ENCODE results near the gene USP10. TPM values are rescaled to one million over a fixed set of nuclear protein-coding genes. Genes with fewer than 3 reads are reported as not detected.
"Not testable (repeated sequence)": the region's sequence is repeated elsewhere in the genome, so short reads cannot be mapped to it uniquely, and the experiment has no call there.

The USP10 gene
- polyA plus RNA-seq, 12 donors = 58.0 to 89.7 (median 65.2) TPM; not detected in 1

GRCh38 chr16:84692451-84693214 is 7.2 kb upstream of the USP10 start:
- DNase-seq = no peak

GRCh38 chr16:84693869-84694268 is 5.9 kb upstream of the USP10 start:
- DNase-seq = not testable (repeated sequence)

DNA sequence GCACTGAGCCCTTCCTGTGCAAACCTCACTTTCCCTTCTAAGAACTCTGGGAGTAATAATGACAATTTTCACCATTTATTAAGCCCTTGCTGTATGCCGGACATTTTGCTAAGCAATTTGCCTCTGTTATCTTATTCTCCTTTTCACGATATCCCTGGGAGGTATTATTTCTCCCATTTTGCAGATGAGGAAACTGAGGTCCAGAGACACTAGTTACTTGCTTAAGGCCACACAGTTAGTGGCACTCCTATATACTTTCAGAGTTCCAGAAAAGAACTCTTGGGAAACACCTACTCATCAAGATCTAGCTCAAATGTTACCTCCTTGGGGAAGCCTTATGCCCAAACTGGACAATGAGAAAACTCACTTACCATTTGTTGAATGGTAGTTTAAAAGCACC is 4.8 kb upstream of the USP10 start:
- no peak for DNase-seq

DNA sequence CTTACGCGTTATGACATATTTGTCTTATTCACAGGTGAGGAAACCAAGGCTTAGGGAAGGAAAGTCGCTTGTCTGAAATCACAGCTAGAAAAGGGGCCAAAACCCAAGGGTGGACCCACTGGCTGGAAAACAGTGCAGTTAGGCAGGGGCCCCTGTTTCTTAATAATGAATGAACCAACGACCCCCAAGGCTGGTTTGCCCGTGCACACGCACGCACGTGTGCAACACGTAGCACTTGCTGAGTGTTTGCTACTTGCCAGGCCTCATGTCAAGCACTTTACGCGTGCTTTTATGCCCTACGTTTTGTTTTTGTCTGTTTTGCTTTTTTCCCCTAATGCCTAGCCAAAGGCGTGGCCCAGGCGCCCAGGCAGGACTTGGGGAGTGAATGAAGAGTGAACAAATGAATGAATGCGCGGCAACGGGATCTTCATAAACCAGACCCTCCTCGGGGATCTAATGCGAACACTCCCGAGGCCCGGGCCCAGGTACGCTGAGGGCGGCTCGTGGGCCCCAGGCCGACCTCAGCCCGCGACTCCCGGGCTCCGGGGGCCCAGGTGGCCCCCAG is 571 bp upstream of the USP10 start:
- DNase-seq = no peak

DNA sequence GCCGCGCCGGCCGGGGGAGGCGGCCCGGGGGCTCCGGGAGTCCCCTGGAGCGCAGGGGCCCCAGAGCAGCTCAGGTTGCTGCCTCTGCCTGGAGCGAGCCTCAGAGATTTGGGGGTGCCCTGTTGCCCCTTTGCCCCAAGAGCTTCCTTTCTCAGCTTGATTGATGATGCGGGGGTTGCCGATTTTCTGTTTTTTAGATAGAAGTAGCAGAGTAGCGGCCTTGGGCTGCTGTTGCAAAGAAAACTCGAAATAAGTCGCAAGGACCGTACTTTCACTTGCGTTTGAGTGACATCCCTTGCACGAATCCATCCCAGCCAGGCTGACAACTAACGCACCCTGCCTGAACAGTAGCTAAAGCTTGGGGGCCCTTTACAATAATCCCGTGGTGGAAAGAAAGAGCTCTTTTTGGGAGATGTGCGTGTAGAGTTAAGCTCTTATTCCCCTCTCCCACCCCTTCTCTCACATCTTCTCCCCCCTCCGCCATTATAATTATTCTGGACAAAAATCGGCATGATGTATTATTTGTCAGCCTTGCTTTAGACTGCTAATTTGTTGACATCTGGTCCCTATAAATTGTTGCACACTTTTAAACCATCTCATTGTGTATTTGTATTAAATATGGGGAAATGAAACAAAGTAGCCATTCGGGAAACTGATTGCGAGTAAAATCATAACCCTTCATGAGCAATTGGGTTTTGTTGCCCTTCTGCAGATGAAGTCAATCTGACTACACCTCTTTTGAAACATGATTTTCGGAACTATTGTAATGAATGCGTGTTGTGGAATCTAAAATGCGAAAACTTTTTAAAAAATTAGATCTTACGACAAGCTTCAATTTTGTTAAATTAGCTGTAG is 873 bp downstream of the USP10 start:
- no peak for DNase-seq

DNA sequence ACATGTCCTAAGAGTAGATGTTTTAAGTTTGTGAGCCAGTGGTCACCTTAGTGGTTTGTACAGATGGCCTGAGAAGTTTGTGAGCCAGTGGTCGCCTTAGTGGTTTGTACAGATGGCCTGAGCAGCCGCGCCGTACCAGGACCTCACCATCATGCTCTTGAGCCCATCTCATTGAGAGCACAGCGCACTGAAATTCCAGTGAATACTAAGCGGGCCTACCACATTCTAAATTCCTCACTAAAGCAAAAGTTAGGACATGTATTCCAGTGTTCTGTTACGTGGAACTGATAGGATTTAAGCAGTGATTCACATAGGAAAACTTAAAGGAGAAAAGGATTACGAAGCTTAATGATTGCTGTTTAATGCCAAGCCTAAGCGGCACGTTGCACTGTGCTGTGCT is 3.9 kb downstream of the USP10 start:
- DNase-seq = no peak

- no peak for DNase-seq
These were observed 4.5 kb downstream of the USP10 start for GRCh38 chr16:84704253-84704652.

DNA sequence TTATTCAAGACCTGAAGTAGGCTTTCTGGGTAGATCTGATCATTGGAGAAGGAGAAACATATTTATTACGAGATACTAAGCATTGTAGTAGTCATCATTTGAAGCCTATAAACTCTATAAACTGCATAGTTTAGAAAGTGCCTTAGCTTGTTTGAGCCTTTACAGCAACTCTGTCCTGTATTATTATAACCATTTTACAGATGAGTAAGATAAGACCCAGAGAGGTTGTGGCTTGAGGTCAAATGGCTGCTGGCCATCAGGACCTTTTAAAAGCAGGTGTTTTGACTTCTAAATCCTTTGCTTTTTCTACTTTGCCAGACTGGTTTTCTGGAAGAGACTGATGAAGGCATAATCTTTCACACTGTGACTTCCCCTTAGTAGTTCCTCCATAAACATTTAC is 7.1 kb downstream of the USP10 start:
- DNase-seq = no peak

DNA sequence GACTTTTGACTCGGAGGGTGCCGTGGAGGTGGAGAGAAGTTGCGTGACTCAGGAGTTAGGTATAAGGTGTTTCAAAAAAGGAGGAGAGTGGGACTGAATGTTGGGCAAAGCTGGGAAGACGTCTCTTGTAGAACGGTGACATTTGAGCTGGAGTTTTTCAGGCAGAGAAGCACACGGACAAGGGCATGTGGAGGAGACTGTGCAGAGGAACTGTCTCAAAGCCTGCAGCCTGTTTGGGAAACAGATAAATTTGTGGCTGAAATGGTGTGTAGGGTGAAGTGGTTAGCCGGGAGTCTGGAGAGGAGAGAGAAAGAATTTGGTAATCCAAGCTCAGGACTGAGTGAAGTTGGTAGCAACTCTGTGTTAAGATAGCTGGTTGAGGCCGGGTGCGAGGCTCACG is 9.8 kb downstream of the USP10 start:
- DNase-seq = no peak

DNA sequence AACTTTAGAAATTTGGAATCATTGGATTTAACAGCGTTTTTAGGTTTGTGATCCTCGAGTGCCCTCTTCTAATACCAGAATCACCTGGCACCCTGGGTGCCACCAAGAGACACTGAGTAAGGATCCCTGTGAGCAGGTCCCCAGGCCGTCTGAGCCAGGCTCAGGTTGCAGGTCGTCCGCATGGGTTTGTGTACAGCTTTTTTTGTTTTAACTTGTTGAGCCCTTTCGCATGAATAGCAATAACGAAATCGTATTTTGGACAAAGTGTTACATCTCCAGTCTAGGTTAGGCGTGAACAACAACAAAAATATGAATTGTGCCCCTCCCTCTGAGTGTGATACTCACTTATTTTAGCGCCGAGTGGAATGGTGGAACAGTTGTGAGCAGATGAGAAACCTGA is 10.9 kb downstream of the USP10 start:
- no peak for DNase-seq

DNA sequence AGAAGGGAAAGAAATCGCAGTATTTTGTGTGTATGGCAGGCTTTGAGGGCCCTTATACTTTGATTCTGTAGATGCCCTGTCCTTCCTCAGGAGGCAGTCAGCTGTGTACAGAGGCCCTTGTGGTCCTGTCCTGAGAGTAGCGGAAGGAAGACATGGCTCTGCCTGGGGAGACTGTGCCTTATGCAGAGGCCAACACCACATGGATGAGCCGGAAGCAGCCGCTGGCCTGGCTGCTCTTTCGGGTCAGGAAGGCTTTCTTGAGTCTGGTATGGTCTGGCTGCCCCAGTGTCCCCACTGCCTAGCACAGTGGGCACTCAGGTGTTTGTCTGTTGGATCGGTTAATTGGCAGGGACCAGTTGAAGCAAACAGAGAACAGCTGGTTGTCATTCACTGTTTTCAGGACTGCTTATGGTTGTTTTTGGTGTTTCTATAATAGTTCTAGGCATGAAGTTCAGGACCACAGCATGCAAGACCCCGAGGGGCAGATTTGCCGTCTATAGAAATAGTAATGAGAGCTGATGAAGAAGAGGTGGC is 12.4 kb downstream of the USP10 start:
- DNase-seq = no peak

- DNase-seq = no peak
These were observed 13.3 kb downstream of the USP10 start for GRCh38 chr16:84712801-84713775.

- DNase-seq = no peak
These were observed 14.2 kb downstream of the USP10 start for GRCh38 chr16:84714028-84714427.

DNA sequence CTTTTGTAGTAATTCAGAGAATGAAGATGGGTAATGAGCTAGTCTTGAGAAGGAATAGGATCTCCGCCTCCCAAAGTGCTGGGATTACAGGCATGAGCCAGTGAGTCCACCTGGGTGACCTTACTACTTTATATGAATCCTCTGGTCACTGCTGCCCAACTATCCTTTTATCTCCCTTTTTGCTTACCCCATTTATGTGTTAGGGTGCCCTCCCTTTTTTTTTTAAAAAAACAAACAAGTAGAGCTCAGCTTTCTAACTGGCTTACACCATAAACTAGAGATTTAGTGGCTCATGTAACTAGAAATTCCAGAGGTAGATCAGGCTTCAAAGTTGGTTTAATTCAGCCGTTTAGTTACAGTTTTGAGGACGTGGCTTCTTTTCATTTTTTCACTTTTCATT is 15.6 kb downstream of the USP10 start:
- DNase-seq = no peak

- DNase-seq = no peak
These were observed 16.1 kb downstream of the USP10 start for GRCh38 chr16:84715854-84716253.

- no peak for DNase-seq
These were observed 16.9 kb downstream of the USP10 start for GRCh38 chr16:84716740-84717139.

- no peak for DNase-seq
These were observed 17.7 kb downstream of the USP10 start for GRCh38 chr16:84717484-84717883.

DNA sequence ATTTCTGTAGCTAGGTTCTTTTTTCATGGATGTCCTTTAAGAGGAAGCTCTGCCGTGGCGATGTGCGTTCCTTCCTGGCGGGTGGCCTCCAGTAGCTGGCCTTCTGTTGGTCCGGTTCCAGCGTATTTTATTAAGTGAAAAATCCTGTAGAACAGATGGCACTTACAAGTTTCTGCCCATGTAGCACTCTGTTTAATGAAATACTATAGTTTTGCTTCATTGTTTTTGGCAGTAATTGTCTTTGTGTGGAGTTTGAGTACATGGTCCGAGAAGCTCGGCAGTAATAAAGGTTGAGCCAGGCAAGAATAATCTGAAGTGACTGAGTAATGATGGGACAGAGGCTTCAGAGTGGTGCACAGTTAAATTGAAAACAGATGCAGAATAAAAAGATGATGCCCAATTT is 20.4 kb downstream of the USP10 start:
- DNase-seq = no peak

GRCh38 chr16:84722068-84722467 is 22.3 kb downstream of the USP10 start:
- no peak for DNase-seq

- DNase-seq = no peak
These were observed 24.1 kb downstream of the USP10 start for GRCh38 chr16:84723906-84724305.

GRCh38 chr16:84724606-84725309 is 25.0 kb downstream of the USP10 start:
- no peak for DNase-seq

Measured in muscle of arm (tissue), 12 donors.